Endodermal cell (in vitro differentiated cells): ENCODE data around the gene SARS1. TPM values are rescaled to one million over a fixed set of nuclear protein-coding genes. Genes with fewer than 3 reads are reported as not detected.

ENCODE experiments used
- DNase-seq: peaks from one replicate; pipeline ENCODE4 v3.0.0-alpha.2; 2017
- H3K27ac ChIP-seq: 2 replicates; pipeline ENCODE4 v1.5.1; 2013; ENCODE audit warnings: mild to moderate bottlenecking, low read depth, low read length, moderate library complexity
- H3K27me3 ChIP-seq: 2 replicates; pipeline ENCODE4 v1.6.1; 2013; ENCODE audit warnings: mild to moderate bottlenecking, low read length, moderate library complexity; ENCODE audit not compliant: insufficient read depth, control insufficient read depth, poor library complexity, severe bottlenecking
- H3K36me3 ChIP-seq: 2 replicates; pipeline ENCODE4 v1.7.0; 2013; ENCODE audit warnings: mild to moderate bottlenecking, low read length, moderate library complexity; ENCODE audit not compliant: control insufficient read depth, insufficient read depth
- H3K4me1 ChIP-seq: one replicate; pipeline ENCODE4 v1.7.0; 2013; ENCODE audit warnings: low read length; ENCODE audit not compliant: control insufficient read depth, insufficient read depth
- H3K4me3 ChIP-seq: 2 replicates; pipeline ENCODE4 v1.5.1; 2013; ENCODE audit warnings: mild to moderate bottlenecking, low read length, moderate library complexity
- H3K9ac ChIP-seq: 2 replicates; pipeline ENCODE4 v1.6.1; 2013; ENCODE audit warnings: mild to moderate bottlenecking, low read length, moderate library complexity; ENCODE audit not compliant: poor library complexity, severe bottlenecking; ENCODE audit errors: extremely low read depth
- H3K9me3 ChIP-seq: 2 replicates; pipeline ENCODE4 v1.6.1; 2013; ENCODE audit warnings: mild to moderate bottlenecking, low read length, moderate library complexity; ENCODE audit not compliant: control insufficient read depth
- H3K27ac Mint-ChIP-seq: 2 replicates; pipeline ENCODE4 v1.8.0; 2020; ENCODE audit warnings: mixed read lengths
- H3K27me3 Mint-ChIP-seq: 2 replicates; pipeline ENCODE4 v1.8.0; 2021; ENCODE audit warnings: mild to moderate bottlenecking, mixed read lengths; ENCODE audit not compliant: insufficient read depth
- H3K36me3 Mint-ChIP-seq: 2 replicates; pipeline ENCODE4 v1.8.0; 2020; ENCODE audit warnings: low read depth, mixed read lengths
- H3K4me1 Mint-ChIP-seq: 2 replicates; pipeline ENCODE4 v1.8.0; 2020; ENCODE audit warnings: mixed read lengths
- H3K4me3 Mint-ChIP-seq: 2 replicates; pipeline ENCODE4 v1.8.0; 2020; ENCODE audit warnings: mild to moderate bottlenecking, moderate library complexity, mixed read lengths
- H3K9me3 Mint-ChIP-seq: 2 replicates; pipeline ENCODE4 v1.8.0; 2020; ENCODE audit warnings: mild to moderate bottlenecking, mixed read lengths
- CTCF ChIP-seq: fragments of 200-600 bp; sonication (generic); conservative IDR thresholded peaks from 2 replicates; pipeline ENCODE4 v1.5.0; 2021; ENCODE audit warnings: antibody characterized with exemption, mild to moderate bottlenecking
- WGBS, 2 experiments: methylation state at CpG; one replicate each; pipeline versions ENCODE4 v1.1.5 to v1.1.7; 2013; ENCODE audit warnings: missing lambda C conversion rate in 2 of 2, mixed read lengths in 1 of 2; ENCODE audit not compliant: insufficient coverage in 1 of 2, insufficient read length in 1 of 2; 5-methylcytosine and 5-hydroxymethylcytosine counted together
- total RNA-seq, 2 donors: library from RNA; stranded (reverse); fragmentation: NEBNext Ultra II Directional in 1 of 2; extraction: Animal tissue kit (Norgen Biotek cat#: 25700) in 1 of 2; gene quantifications; 2 replicates in 1 of 2; 3 replicates in 1 of 2; pipeline ENCODE4 v1.2.1, GENCODE V29; 2021

The SARS1 gene
- total RNA-seq, 2 donors from 2014 or later: 100 to 101 TPM

- Mint-ChIP-seq H3K4me3 (no peak overlapping the region), H3K4me1 (no peaks in the 10 kb centered on the region), H3K27ac (no peak overlapping the region), H3K36me3 (no peaks in the 10 kb centered on the region), H3K9me3 (no peaks in the 10 kb centered on the region), H3K27me3 (peaks cover 3% of the 10 kb centered on the region)
- no peaks in the 10 kb centered on the region for H3K9me3 ChIP-seq
- WGBS, 2 experiments: 79% methylated on average over 9 to 10 of the region's 10 CpGs
- H3K4me1 ChIP-seq: no peaks in the 10 kb centered on the region
- no peaks in the 10 kb centered on the region for H3K36me3 ChIP-seq
- no peak overlapping the region for H3K4me3 ChIP-seq
- no peaks in the 10 kb centered on the region for H3K27me3 ChIP-seq
- no peak for DNase-seq
- no peak overlapping the region for H3K27ac ChIP-seq
- no peak for TF ChIP-seq CTCF
- no peak overlapping the region for H3K9ac ChIP-seq
Measured at GRCh38 chr1:109199710-109200109, 14.0 kb upstream of the SARS1 start.

DNA sequence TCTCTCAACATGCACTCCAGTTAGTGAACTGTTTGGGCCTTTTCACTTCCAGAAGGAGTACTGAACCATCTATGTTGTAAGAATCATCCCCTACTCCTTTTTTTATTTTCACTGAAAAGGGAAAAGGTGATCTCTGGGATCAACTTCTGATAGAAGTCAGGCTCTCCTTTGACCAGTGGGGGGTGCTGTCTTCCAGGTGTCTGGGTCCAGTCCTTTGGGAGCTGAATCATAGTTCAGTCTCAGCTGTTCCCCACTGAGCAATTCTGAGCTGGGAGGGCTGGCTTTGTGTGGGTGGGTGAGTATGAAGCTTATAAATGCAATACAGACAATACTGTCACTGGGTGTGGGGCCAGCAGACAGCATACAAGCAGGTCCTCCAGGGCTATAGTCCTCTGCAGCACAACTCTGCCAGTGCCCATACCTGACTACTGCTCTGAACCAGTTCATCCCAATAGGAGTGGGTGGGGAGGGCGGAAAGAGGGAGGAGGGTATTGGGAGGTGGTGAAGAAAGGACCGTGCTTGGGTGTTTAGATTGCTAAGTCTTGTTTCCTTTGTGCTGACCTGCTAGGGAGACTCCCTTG, 12.5 kb upstream of the SARS1 start:
- no peaks in the 10 kb centered on the region for H3K36me3 Mint-ChIP-seq
- no peak overlapping the region for H3K4me3 Mint-ChIP-seq
- no peaks in the 10 kb centered on the region for H3K4me1 Mint-ChIP-seq
- no peaks in the 10 kb centered on the region for H3K36me3 ChIP-seq
- no peak overlapping the region for H3K27ac Mint-ChIP-seq
- peak; percentile 86 for TF ChIP-seq CTCF
- H3K27me3 Mint-ChIP-seq: peaks cover 3% of the 10 kb centered on the region
- H3K9ac ChIP-seq: no peak overlapping the region
- H3K4me1 ChIP-seq: no peaks in the 10 kb centered on the region
- H3K9me3 ChIP-seq: no peaks in the 10 kb centered on the region
- no peaks in the 10 kb centered on the region for H3K27me3 ChIP-seq
- no peak overlapping the region for H3K4me3 ChIP-seq
- peak; percentile 90 for DNase-seq
- 58% methylated on average over 2 of the region's 2 CpGs; no CpG with 5 or more reads in 1 of the 2 experiments for WGBS, 2 experiments
- no peaks in the 10 kb centered on the region for H3K9me3 Mint-ChIP-seq
- no peak overlapping the region for H3K27ac ChIP-seq

GRCh38 chr1:109204484-109204883, 9.2 kb upstream of the SARS1 start:
- TF ChIP-seq CTCF: no peak
- Mint-ChIP-seq H3K36me3 (no peaks in the 10 kb centered on the region), H3K4me1 (no peaks in the 10 kb centered on the region), H3K27me3 (no peaks in the 10 kb centered on the region), H3K27ac (no peak overlapping the region), H3K9me3 (no peaks in the 10 kb centered on the region), H3K4me3 (no peak overlapping the region)
- Histone ChIP-seq H3K27ac (no peak overlapping the region), H3K9me3 (no peaks in the 10 kb centered on the region), H3K4me3 (no peak overlapping the region), H3K9ac (no peak overlapping the region), H3K27me3 (no peaks in the 10 kb centered on the region), H3K36me3 (no peaks in the 10 kb centered on the region), H3K4me1 (no peaks in the 10 kb centered on the region)
- no peak for DNase-seq
- WGBS, 2 experiments: 92 to 95% methylated on average over 5 of the region's 5 CpGs
